Activated CD4-positive, CD25-positive, alpha-beta regulatory T cell treated with anti-CD3 and anti-CD28 coated beads, Interleukin-2, amount 50 U/mL, for 16 hours (primary cell): ENCODE data around the gene RAF1.

ENCODE experiments used
- DNase-seq: peaks from one replicate; pipeline ENCODE4 v3.0.0-alpha.2; 2020; ENCODE audit warnings: low read depth, low spot score

RAF1 gene

DNA sequence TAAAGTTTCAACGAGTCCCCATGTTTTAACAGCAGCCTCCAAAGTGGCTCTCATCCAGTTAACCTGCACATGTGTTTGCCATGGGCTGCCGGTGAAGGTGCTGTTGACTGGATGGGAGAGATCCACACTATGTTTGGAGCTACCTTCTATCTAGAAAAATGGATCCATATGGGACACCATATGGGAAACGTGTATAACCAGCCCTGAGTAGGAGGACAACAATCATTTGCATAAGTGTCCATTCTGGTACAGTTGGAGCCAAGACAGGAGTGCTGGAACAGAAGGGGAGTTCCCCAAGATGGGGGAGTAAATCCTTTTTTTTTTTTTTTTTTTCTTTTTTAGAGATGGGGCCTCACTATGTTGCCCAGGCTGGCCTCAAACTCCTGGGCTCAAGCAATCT lies 70.4 kb downstream of the RAF1 start:
- no peak for DNase-seq

DNA sequence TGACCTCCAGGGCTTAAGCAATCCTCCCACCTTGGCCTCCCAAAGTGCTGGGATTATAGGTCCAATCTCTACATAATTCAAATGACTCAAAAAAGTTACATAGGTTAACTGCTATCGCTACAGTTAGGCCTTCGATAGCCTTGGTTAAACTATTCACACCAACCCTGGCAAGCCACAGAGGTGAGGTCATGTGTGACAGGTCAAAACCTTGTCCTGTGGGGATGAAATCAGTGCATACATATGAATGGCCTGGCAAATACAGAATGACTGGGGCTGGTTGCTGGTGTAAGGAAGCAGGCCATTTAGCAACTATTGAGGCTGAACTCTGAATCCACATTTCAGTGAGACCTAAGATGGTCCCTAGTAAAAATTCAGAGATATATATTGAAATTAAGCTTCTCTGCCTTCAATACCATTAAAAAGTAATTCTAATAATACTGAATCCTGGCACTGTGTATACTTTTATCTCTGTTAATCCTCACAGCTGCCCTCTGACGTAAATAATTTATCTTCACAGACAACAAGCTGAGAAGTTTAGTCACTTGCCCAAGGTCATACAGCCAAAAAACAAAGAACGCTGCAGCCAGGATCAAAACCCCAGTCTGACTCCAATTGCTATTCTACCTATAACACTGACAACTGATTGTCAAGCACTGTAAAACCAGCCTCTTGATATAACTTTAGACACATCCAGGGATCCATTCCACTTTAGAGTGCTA lies 71.8 kb downstream of the RAF1 start:
- DNase-seq = no peak

DNA sequence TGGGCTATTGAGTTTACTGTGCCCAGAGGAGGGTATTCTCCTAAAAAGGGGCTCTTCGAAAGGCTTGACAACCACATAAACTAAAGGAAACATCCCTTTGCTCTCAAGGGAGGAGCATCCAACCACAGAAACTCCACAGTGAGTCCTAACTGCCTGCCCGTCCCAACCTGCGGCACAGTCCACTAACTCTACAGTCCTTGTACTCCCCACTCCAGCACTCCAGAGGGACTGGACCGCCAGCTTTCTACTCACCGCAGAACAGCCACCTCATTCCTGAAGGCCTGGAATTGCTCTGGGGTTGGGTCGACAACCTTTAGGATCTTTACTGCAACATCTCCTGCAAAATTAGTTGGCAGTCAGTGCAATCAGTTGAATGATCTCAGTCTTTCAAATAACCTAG lies 72.5 kb downstream of the RAF1 start:
- no peak for DNase-seq

DNA sequence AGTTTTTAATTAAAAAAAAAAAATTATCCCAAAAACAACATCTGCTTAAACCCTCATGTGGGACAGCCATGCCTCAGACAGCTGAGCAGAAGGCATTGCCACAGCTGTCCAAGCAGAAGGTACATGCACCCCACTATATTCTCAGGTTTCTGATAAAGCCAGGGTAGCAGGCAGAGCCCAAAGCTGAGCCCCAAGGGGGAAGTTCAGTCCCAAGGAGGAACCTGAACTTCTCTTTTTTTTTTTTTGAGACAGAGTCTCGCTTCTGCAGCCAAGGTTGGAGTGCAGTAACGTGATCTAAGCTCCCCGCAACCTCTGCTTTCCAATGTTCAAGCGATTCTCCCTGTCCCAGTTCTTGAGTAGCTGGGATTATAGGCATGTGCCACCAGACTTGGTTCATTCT lies 73.8 kb downstream of the RAF1 start:
- DNase-seq = no peak

DNA sequence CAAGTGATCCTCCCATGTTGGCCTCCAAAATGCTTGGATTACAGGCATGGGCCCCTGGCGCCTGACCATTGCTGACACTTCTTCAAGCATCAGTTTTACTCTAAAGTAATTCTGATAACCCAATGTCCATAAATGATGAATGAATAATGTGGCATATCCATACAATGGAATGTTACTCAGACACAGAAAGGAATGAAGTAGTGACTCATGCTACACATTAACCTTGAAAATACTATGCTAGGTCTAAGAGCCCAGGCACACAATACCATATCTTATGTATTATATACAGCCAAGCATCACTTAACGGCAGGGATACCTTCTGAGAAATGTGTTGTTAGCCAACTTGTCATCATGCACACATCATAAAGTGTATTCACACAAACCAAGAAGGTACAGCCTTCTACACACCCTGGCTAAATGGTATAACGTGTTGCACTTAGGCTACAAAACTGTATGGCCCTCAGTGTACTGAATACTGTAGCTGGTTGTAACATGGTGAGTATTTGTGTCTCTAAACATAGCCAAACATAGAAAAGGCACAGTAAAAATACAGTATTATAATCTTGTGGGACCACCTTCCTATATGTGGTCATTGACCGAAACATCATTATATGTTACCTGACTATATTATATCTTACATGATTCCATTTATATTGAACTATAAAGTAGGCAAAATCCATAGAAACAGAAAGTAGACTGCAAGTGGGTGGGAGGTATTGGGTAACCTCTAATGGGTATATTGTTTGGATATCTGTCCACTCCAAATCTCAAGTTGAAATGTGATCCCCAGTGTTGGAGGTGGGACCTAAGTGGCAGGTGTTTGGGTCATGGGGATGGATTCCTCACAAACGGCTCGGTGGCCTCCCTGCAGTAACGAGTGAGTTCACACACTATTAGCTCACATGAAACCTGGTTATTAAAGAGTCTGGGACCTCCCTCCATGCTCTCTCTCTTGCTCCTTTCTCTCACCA lies 75.6 kb downstream of the RAF1 start:
- DNase-seq = no peak

DNA sequence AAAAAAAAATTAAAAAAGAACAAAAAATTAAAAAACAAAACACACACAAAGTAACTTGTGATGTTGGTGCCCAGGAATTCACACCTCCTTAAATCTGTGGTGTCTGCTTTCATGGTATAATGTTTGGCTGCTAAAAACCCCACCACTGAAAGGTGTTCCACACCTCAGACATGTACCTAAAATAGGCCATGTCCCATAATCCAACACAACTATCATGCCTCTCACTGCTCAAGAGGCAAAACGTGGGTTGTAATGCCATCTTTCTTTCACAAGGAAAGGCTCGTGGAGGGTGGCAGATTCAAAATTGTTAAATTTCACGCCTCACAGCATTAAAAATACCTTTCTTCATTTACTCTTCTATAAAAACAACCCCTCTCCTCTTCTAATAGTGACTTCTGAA lies 77.5 kb downstream of the RAF1 start:
- DNase-seq = no peak

DNA sequence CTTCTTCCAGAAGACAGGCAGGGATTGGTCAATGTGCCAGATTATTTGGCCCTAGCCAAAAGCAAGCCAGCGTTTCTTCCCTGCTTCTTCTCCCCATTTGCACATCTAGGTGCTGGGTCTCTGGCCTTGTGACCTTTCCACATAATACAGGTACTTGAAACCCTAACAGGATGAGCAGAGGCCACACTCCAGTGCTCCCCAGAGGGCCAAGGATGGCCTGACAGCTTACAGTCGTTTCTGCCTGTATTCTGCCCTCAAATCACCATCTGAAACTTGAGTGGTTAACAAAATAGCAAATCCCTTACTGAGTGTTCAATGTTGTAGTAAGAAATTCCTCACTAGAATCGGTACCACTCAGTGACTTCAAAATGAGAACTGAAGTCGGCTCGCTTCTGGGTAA lies 77.9 kb downstream of the RAF1 start:
- no peak for DNase-seq

DNA sequence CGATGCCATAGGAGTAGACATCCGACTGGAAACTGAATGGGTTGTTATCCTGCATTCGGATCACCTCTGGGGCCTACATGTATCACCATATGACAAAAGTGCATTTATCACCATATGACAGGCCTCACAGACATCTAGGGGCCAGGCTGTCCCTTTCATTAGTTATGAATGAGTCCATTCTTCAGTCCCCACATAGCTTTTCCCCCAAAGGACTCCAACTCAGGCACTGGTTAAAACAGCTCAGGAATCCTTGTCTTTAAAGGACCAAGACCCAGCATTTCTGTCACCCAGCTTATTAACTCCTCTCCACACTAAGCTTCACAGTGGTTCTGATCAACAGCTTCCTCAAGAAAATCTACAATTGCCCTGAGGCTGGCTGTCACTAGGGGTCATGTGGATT lies 78.7 kb downstream of the RAF1 start:
- DNase-seq = no peak

DNA sequence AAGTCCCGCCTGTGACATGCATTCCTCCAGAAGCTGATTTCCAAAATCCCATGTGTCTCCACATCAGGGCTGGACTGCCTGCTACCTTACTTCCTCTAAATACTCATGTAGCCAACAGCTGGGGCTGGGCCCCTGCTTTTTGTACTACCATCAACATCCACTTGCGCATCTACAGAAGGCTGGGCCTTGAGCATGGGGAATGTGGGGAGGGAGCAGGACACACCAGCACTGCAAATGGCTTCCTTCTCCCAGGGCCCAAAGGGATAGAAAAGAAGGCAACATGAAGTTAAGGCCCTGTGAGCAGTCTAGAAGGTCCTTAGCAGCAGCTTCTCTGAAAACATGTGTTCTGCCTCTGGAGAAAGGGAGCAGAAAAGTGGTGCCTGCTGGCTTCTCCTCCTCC lies 79.8 kb downstream of the RAF1 start:
- DNase-seq = no peak

DNA sequence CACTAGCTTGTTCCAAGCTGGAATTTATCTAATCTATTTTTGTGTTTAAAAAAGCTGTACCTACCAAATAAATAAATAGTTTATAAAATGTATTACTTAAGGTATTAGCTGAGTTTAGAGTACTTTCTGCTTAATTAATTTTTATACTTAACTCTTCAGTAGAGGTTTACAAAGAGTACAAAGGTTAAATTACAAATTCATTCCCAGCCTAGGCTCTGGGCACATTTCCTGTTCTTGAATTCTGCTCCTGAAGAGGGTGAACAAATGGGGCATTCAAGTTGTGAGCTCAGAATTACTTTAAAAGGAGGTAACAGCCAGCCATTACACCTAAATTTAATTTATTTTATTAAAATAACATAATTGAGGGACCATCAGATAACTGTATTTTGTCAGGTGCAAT lies 80.6 kb downstream of the RAF1 start:
- no peak for DNase-seq

DNA sequence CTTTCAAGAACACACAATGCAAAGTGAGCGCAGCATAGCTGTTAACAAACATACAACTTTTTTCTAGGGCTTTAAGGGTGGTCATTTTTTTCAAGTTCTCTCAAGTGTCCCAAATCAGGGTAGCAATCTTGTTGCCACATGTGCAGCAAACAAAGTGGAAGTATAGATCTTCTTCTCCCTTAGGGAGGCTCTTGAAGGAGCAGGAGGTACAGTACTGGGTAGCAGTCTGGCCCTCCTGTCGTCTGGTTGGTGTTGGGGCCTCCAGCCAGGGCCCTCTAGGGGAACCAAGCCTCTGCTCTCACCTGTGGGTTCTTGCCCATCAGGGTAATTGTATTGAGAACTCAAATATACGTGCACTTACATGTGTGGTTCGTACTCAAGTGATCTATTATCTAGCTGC lies 81.2 kb downstream of the RAF1 start:
- no peak for DNase-seq

DNA sequence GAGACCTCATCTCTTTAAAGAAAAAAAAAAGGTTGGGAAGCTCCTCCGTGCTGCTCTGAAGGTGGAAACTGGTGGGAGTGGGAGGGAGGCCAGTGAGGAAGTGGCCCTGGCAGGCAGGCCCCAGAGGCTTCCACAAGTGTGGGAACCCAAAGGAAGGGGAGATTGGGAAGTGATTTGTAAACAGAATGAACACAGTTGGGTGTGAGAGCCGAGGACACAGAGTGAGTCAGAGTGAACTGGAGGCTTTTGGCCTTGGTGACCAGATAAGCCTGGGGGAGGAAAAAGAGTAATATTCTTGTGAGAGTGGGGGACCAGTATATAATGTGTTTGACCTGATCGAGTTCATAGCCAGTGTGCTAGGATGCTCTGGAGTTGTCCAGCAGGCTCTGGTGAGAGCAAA lies 84.0 kb downstream of the RAF1 start:
- DNase-seq = no peak

DNA sequence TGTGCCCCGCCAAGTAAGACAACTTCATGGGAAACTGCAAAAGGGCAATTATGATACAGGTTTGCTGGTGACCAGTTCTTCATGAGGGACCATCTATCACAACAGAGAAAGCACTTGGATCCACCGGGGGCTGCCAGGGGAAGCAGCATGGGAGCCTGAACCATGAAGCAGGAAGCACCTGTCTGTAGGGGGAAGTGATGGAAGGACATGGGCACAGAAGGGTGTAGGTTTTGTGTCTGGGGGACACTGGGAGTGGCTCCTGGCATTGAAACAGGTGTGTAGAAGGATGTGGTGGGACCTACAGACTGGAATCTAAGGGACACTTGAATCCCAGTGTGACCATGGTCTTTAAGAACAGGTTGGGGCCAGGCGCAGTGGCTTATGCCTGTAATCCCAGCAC lies 84.5 kb downstream of the RAF1 start:
- no peak for DNase-seq

DNA sequence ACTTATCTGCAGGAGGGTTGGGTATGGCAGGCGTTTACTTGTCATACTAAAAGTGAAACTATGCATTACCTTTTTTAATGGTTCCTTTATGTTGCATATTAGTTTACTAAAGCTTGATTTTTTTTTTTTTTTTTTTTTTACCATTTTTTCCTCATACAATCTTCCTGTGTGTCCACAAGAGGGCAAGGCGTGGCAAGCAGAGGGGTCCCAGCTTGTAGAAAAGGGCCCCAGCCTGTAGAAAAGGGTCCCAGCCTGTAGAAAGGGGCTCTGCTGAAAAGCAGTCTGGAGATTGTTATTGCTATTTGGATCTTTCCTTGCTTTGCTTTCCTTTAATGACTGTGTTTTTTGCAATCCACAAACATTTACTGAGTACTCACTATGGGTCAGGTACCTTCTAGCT lies 85.2 kb downstream of the RAF1 start:
- DNase-seq = no peak

DNA sequence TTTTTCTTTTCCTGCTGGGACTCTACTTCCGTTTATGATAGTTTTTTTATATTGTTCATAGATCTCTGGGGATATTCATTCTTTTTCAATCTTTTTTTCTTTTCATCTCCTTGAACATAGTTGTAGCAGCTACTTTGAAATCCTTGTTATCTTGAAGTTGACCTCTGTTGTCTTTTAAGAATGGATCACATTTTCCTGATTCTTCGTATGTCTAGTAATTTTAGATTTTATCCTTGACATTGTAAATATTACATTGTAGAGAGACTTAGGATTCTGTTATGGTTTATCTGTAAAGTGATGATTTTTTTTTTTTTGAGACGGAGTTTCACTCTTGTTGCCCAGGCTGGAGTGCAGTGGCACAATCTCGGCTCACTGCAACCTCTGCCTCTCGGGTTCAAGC lies 86.5 kb downstream of the RAF1 start:
- DNase-seq = no peak

DNA sequence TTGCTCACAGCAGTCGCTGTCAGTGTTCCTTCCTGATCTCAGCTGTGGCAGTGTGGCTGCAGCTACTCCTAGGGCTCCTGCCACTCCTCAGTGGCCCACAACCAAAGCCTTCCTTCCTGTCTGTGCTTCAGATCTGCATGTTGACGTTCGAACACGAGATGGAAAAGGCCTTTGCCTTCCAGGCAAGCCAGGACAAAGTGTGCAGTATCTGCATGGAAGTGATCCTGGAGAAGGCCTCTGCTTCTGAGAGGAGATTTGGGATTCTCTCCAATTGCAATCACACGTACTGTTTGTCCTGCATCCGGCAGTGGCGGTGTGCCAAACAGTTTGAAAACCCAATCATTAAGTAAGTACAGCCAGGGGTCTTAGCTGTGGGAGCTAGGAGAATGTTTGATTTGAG lies 89.3 kb downstream of the RAF1 start:
- no peak for DNase-seq

DNA sequence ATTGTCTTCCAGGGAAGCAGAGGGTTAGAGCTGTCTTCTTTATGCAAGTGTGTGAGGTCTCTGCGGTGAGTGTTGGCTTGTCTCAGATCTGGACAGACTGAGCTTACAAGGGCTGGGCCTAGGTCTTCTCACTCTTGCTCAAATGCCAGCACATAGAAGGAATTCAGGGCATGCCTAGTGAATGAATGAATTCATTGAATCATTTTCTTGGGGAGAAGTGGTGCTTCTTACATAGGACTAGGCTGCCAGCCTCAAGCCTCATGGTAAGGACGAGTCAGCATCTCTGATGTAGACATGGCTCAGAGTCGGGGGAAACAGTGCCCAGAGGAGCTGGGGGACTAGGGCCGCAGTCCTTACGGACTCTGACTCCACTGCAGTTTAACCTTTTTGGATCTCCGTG lies 89.8 kb downstream of the RAF1 start:
- DNase-seq = no peak

DNA sequence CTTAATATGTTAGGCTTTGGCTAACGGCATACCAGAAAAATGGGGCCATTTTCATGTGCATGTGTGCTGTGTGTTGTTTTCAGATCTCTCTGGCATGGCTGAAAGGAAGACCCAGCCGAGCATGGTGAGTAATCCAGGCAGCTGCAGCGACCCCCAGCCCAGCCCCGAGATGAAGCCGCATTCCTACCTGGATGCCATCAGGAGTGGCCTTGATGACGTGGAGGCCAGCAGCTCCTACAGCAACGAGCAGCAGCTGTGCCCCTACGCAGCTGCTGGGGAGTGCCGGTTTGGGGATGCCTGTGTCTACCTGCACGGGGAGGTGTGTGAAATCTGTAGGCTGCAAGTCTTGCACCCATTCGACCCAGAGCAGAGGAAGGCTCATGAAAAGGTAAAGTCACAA lies 91.9 kb downstream of the RAF1 start:
- DNase-seq = no peak

DNA sequence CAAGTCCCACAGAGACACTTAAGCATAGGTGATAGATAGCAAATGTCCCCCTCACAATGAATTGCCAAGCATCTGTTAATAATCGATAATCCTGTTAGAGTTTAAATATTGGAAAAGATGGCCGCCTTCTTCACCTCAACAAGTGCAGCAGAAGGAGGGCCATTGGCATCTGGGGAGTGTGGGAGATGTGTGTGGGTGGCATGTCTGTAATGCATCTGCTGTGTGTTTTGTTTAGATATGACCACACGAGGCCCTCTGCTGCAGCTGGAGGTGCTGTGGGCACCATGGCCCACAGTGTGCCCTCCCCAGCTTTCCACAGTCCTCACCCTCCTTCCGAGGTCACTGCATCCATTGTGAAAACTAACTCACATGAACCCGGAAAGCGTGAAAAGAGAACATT lies 94.1 kb downstream of the RAF1 start:
- DNase-seq = no peak

DNA sequence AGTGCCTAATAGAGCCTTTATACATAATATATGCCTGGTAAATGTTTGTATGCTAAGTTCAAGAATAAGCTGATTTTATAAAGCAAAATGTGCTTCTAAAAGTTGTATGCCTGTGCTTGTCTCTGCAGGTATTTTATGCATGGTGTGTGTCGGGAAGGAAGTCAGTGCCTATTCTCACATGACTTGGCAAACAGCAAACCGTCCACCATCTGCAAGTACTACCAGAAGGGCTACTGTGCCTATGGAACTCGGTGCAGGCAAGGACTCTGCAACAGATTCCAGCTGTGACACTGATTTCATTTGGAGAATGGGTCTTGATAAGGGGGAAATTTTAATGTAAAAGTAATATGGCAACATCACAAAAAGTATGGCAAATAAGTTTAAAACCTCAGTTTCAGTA lies 95.2 kb downstream of the RAF1 start:
- no peak for DNase-seq

DNA sequence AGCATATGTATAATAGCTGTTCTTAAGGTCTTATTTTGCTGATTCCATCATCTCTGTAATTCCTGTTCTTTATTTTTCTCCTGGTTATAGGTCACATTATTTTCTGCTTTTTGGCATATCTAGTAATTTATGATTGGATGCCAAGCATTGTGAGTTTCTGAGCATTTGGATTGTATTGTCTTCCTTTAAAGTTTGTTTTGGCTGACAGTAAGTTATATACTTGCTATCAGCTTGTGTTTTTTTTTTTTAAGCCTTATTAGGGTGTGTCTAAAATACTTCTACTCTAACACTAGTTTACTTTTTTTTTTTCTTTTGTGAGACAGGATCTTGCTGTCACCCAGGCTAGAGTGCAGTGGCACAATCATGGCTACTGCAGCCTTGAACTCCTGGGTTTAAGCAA lies 96.9 kb downstream of the RAF1 start:
- DNase-seq = no peak

DNA sequence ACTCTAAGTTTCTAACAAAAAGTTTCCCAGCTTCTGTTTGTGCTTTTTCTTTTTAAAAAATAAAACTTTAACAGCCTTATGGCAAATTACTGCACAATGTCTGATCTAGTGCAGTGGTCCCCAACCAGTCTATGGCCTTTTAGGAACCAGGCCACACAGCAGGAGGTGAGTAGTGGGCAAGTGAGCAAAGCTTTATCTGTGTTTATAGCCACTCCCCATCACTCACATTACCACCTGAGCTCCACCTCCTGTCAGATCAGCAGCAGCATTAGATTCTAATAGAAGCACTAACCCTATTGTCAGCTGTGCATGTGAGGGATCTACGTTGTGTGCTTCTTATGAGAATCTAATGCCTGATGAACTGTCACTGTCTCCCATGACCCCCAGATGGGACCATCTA lies 101.5 kb downstream of the RAF1 start:
- DNase-seq = no peak

DNA sequence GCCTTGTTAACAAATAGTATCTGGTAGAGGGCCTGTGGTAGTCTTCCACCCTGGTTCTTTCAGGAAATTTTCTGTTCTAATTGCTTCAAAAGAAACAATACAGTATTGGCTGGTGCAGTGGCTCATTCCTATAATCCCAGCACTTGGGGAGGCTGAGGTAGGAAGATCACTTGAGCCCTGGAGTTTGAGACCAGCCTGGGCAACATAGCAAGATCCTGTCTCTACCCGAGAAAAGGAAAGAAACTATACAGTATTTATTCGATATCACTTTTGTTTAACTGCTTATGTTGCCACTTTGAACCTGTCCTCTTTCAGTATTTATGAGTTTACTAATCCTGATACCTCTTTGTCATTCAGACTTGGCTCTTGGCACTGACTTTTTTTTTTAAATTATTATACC lies 102.5 kb downstream of the RAF1 start:
- no peak for DNase-seq
